Mammary microvascular endothelial cell (primary cell): ENCODE results near the gene KAT2A. TPM values are rescaled to one million over a fixed set of nuclear protein-coding genes. Genes with fewer than 3 reads are reported as not detected.

Experiments used
- total RNA-seq: library from RNA; depleted of rRNA; stranded (reverse); fragments of >200 nt; gene quantifications from 2 replicates; pipeline ENCODE4 v1.2.3, GENCODE V29; 2015

Gene KAT2A
- 11.3 and 14.1 TPM in 2 replicates for total RNA-seq

DNA sequence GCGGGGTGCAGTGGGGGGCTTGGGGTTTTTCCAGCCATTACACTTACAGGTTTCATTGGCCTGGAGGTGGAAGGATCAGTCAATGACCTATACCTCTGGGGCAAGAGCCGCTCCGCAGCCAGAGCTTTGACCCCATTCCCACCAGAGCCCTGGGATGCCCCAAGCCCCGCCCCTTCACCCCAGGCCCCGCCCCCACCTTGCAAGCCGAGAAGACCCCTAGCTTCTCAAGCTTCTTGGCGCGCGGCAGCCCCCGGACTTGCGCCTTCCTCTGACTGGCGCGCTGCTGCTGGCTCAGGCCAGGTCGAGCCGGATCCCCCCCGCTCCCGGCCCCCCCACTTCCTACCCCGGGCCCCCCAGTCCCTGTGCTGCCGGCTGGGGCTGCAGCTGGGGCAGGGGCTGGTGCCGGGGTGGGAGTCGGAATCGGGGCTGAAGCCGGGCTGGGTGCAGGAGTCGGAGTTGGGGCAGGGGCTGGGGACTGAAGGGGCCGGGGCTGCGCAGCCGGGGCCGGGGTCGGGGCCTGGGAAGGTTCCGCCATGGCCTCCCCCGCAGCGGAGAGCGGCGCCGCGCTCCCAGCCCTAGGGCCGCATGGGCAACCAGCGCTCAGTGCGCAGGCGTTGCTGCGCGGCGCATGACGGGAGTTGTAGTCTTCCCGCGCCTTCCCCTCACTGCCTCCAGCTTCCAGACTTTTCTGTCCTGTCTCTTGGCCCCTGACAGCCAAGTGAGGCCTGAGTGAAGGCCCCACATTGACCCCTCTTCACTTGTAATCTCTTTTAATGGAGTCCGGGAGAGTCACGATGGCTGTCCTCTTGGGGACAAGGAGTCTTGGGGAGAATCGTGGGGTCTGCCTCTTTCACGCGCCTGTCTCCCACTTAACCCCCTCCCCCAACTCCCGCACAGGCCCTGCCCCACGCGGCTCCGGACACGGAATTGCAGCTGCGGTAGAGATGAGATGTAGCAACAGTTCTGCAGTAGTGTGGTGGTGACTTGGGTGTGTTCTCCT lies at the start of gene KAT2A:
TSS of gene KAT2A (minus strand) at position 598 of the 1,000 bp plus-strand sequence. CDS start at position 535, 63 bp downstream.

DNA sequence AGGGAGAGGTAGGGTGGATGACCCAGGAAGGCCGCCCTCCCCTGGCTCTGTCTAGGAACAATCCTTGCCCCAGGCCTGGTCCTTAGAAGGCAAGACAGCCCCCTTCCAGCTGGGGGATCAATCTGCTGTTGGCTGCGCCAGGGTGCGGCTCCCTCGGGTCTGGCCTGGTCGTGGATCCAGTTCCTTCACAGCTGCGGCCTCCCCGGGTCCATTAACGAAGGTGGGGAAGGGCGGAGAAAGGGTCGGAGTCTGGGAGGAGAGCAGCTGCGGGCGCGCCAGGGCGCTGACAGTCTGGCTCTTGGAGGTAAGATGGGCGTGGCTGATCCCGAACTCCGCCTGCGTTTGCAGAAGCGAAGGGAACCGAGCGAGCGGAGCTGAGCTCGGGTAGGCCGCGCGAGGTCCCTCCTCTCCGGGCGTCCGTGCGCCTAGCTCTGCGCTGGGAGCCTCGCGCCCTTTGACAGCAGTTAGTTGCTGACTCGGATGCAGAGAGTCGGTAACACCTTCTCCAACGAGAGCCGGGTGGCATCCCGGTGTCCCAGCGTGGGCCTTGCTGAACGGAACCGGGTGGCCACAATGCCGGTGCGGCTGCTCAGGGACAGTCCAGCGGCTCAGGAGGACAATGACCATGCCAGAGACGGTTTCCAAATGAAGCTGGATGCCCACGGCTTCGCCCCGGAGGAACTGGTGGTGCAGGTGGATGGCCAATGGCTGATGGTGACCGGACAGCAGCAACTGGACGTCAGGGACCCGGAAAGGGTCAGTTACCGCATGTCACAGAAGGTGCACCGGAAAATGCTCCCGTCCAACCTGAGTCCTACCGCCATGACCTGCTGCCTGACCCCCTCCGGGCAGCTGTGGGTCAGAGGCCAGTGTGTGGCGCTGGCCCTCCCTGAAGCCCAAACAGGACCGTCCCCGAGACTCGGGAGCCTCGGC lies 1.5 kb upstream of the KAT2A start, which contains the start of gene HSPB9:
TSS of gene HSPB9 (plus strand) at position 434 of the 933 bp plus-strand sequence. CDS start at position 481, 47 bp downstream.

GRCh38 chr17:42112552-42113176 lies 8.5 kb downstream of the KAT2A start, which contains the start of gene DHX58:
DHX58 (minus strand) TSS chr17:42112714; CDS start chr17:42111892, 822 bp downstream.

GRCh38 chr17:42097691-42098631 lies 23.2 kb downstream of the KAT2A start, which contains the start of gene ZNF385C:
ZNF385C (minus strand) TSS chr17:42098473; CDS start chr17:42063056, 35,417 bp downstream.

Other genes with a start within 250 kb of the KAT2A start
- 254 and 389 TPM in 2 replicates for gene ACLY, start 202.4 kb downstream of the KAT2A start, total RNA-seq
- gene ODAD4, start 190.8 kb downstream of the KAT2A start, total RNA-seq: not detected in 2 replicates
- 81.4 and 83.9 TPM in 2 replicates for gene CNP, start 154.6 kb downstream of the KAT2A start, total RNA-seq
- gene DNAJC7, start 103.9 kb downstream of the KAT2A start, total RNA-seq: 65.2 and 68.0 TPM in 2 replicates
- 56.2 and 69.4 TPM in 2 replicates for gene NKIRAS2, start 101.3 kb downstream of the KAT2A start, total RNA-seq
- gene C17orf113, start 70.8 kb downstream of the KAT2A start, total RNA-seq: 0.07 and 0.20 TPM in 2 replicates
- not detected in 2 replicates for gene ZNF385C, start 22.9 kb downstream of the KAT2A start, total RNA-seq
- 15.4 and 17.7 TPM in 2 replicates for gene DHX58, start 8.7 kb downstream of the KAT2A start, total RNA-seq
- gene HSPB9, start 1.4 kb upstream of the KAT2A start, total RNA-seq: not detected in 2 replicates
- gene RAB5C, start 33.6 kb upstream of the KAT2A start, total RNA-seq: 187 and 191 TPM in 2 replicates
- 0.07 and 0.15 TPM in 2 replicates for gene KCNH4, start 59.8 kb upstream of the KAT2A start, total RNA-seq
- not detected in 2 replicates for gene HCRT, start 64.1 kb upstream of the KAT2A start, total RNA-seq
- gene GHDC, start 73.1 kb upstream of the KAT2A start, total RNA-seq: 10.9 and 19.9 TPM in 2 replicates
- 24.4 and 27.5 TPM in 2 replicates for gene STAT5B, start 155.0 kb upstream of the KAT2A start, total RNA-seq
- 12.4 and 16.0 TPM in 2 replicates for gene STAT5A, start 167.1 kb upstream of the KAT2A start, total RNA-seq